K562 (cell line): Measurements from ENCODE around the gene APOC1. TPM values are rescaled to one million over a fixed set of nuclear protein-coding genes. Genes with fewer than 3 reads are reported as not detected.

Experiments
- ARHGAP35 ChIP-seq: fragments of 450-650 bp; IDR thresholded peaks from 2 replicates; pipeline ENCODE4 v1.6.1; 2018; ENCODE audit not compliant: partially characterized antibody
- KLF13 ChIP-seq: fragments of 450-650 bp; IDR thresholded peaks from 2 replicates; pipeline ENCODE4 v1.6.1; 2016; ENCODE audit warnings: missing genetic modification characterization, low read depth, mild to moderate bottlenecking, missing compliant biosample characterization, moderate library complexity, borderline replicate concordance
- LCOR ChIP-seq: sonication (generic); formaldehyde crosslinking; IDR thresholded peaks from 2 replicates; pipeline ENCODE4 v1.8.0; 2022; ENCODE audit warnings: mild to moderate bottlenecking, missing genetic modification reagents
- MAFG ChIP-seq: fragments of 450-650 bp; conservative IDR thresholded peaks from 2 replicates; pipeline ENCODE4 v1.6.1; 2016; ENCODE audit warnings: missing genetic modification characterization, missing compliant biosample characterization
- MLLT1 ChIP-seq, 2 experiments: fragments of 450-650 bp; IDR thresholded peaks; 2 replicates each; pipeline ENCODE4 v1.6.1; 2016
- NCOA4 ChIP-seq: fragments of 450-650 bp; IDR thresholded peaks from 2 replicates; pipeline ENCODE4 v1.6.1; 2018; ENCODE audit warnings: mild to moderate bottlenecking; ENCODE audit not compliant: partially characterized antibody
- NFRKB ChIP-seq: fragments of 450-650 bp; IDR thresholded peaks from 2 replicates; pipeline ENCODE4 v1.6.1; 2016; ENCODE audit warnings: low read depth
- PHF21A ChIP-seq: fragments of 450-650 bp; IDR thresholded peaks from 2 replicates; pipeline ENCODE4 v1.6.1; 2017; ENCODE audit warnings: low read depth, borderline replicate concordance
- SMARCA5 ChIP-seq: fragments of 450-650 bp; IDR thresholded peaks from 2 replicates; pipeline ENCODE4 v1.6.1; 2016
- SNRNP70 ChIP-seq: fragments of 200-400 bp; formaldehyde crosslinking; optimal IDR thresholded peaks from 2 replicates; pipeline ENCODE3; 2017; ENCODE audit warnings: low read depth, low read length
- THRA ChIP-seq: fragments of 450-650 bp; IDR thresholded peaks from 2 replicates; pipeline ENCODE4 v1.6.1; 2017; ENCODE audit warnings: mild to moderate bottlenecking, moderate library complexity
- U2AF2 ChIP-seq: fragments of 200-400 bp; formaldehyde crosslinking; optimal IDR thresholded peaks from 2 replicates; pipeline ENCODE3; 2017; ENCODE audit warnings: low read depth, mild to moderate bottlenecking, low read length
- YBX1 ChIP-seq: fragments of 450-650 bp; IDR thresholded peaks from 2 replicates; pipeline ENCODE4 v1.7.1; 2016; ENCODE audit warnings: mild to moderate bottlenecking
- ZBTB17 ChIP-seq: fragments of 450-650 bp; formaldehyde crosslinking; IDR thresholded peaks from 2 replicates; pipeline ENCODE4 v1.4.0; 2020; ENCODE audit warnings: mild to moderate bottlenecking
- polyA plus RNA-seq, 8 experiments: library from polyadenylated mRNA; depleted of rRNA in 4 of 8; stranded (reverse) in 5 of 8; unstranded in 3 of 8; fragments of >200 nt; fragmentation: Nextera tagmentation in 2 of 8; fragmentation: Illumina TruSeq in 1 of 8; extraction: Ambion mirVana in 2 of 8; extraction: Trizol in 1 of 8; gene quantifications; 2 replicates each; pipeline versions ENCODE4 v1.2.1 to v1.2.3, GENCODE V29; 2011 to 2014; ENCODE audit warnings: inconsistent platforms in 1 of 8, missing spikeins in 1 of 8
- total RNA-seq, 7 experiments: library from RNA; depleted of rRNA in 6 of 7; stranded (reverse); fragments of >200 nt in 6 of 7; fragmentation: Illumina TruSeq in 2 of 7; extraction: Trizol in 2 of 7; gene quantifications; 2 replicates each; pipeline versions ENCODE4 v1.2.1 to v1.2.3, GENCODE V29; 2011 to 2021; ENCODE audit warnings: low replicate concordance in 1 of 7
- TF ChIP-seq, protein P1 (sequence below): fragments of 450-650 bp; formaldehyde crosslinking; IDR thresholded peaks from 2 replicates; pipeline ENCODE4 v1.4.0; 2020; ENCODE audit warnings: mild to moderate bottlenecking, moderate library complexity
- TF ChIP-seq, protein P2 (sequence below): fragments of 450-650 bp; IDR thresholded peaks from 2 replicates; pipeline ENCODE4 v1.6.1; 2016; ENCODE audit warnings: antibody characterized with exemption

Gene APOC1
- total and polyA plus RNA-seq, 9 of the 15 experiments (the other 6 are each of a cell fraction or from before 2014, with no cell fraction given), result 115 to 408 (median 220) TPM

- TF ChIP-seq, protein P1, sequence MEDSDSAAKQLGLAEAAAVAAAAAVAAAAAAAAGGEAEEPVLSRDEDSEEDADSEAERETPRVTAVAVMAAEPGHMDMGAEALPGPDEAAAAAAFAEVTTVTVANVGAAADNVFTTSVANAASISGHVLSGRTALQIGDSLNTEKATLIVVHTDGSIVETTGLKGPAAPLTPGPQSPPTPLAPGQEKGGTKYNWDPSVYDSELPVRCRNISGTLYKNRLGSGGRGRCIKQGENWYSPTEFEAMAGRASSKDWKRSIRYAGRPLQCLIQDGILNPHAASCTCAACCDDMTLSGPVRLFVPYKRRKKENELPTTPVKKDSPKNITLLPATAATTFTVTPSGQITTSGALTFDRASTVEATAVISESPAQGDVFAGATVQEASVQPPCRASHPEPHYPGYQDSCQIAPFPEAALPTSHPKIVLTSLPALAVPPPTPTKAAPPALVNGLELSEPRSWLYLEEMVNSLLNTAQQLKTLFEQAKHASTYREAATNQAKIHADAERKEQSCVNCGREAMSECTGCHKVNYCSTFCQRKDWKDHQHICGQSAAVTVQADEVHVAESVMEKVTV (CRISPR knock-in tag), result peak; percentile 80
- TF ChIP-seq NFRKB (no peak), MLLT1 (IDR thresholded peaks at IDR 0.05) (no peak), NCOA4 (no peak), LCOR (CRISPR knock-in tag) (no peak), KLF13 (tag) (0 out of 2 replicates have a peak, but pooled peaks have one; percentile 19), U2AF2 (no peak), MAFG (tag) (no peak), YBX1 (no peak), ARHGAP35 (no peak), THRA (no peak), ZBTB17 (CRISPR knock-in tag) (0 out of 2 replicates have a peak, but pooled peaks have one; percentile 33), SMARCA5 (no peak), PHF21A (no peak), SNRNP70 (no peak)
- TF ChIP-seq, protein P2, sequence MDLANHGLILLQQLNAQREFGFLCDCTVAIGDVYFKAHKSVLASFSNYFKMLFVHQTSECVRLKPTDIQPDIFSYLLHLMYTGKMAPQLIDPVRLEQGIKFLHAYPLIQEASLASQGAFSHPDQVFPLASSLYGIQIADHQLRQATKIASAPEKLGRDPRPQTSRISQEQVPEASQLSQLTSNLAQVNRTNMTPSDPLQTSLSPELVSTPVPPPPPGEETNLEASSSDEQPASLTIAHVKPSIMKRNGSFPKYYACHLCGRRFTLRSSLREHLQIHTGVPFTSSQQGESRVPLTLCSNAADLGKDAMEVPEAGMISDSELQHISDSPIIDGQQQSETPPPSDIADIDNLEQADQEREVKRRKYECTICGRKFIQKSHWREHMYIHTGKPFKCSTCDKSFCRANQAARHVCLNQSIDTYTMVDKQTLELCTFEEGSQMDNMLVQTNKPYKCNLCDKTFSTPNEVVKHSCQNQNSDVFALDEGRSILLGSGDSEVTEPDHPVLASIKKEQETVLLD, result no peak
Measured at GRCh38 chr19:44903602-44904425, 10.6 kb upstream of the APOC1 start (continued).
